GM18520 (cell line): ENCODE measurements around the gene UQCRC2.
"Not testable (repeated sequence)": the region's sequence is repeated elsewhere in the genome, so short reads cannot be mapped to it uniquely, and the experiment has no call there.

ENCODE experiments used
- ATAC-seq: cut with Tn5 transposase; IDR thresholded peaks from one replicate; pipeline ENCODE4 v1.9.1; 2021; ENCODE audit not compliant: unreplicated experiment

The UQCRC2 gene

GRCh38 chr16:22008215-22009059 lies 55.3 kb downstream of the UQCRC2 start:
- no peak for ATAC-seq

DNA sequence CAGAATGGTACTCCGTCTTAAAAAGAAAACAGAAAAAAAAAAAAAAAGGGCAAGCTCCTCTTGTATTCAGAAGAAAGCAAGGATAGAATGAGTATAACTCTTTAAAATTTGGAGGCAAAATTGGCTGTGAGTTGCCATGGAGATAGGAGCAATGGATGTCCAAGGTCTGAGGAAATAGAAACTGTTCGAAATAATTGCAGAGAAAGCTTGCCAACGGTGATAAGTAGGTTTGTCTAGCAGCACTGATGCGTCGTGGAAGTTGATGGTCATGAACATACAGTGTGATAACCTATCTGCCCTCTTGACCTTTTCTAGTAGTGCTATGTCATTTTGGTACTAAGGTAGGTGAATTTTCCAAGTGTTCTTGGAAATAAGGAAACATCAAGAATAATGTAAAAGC lies 57.7 kb downstream of the UQCRC2 start:
- ATAC-seq, result no peak

DNA sequence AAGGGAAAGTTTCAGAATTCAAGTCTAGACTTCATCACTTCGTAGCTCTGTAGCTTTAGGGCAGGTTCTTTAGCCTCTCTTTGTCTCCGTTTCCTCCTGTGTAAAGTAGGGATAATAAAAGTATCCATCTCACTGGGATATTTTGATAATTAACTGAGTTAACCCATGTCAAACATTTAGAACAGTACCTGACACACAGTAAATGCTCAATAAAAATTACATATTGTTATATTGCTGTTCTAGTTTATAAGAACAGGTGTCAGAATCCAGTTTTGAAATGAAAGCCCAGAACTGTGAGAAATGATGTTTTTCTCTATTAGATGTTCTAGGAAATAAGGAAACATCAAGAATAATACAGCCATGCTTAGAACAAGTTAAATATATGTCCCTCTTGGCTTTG lies 59.1 kb downstream of the UQCRC2 start:
- ATAC-seq, result no peak

GRCh38 chr16:22013486-22013885 lies 60.3 kb downstream of the UQCRC2 start:
- ATAC-seq, result no peak

- ATAC-seq, result no peak
Measured at GRCh38 chr16:22014271-22014873, 61.2 kb downstream of the UQCRC2 start.

GRCh38 chr16:22016927-22017326 lies 63.8 kb downstream of the UQCRC2 start:
- no peak for ATAC-seq

GRCh38 chr16:22018559-22018958 lies 65.4 kb downstream of the UQCRC2 start:
- no peak for ATAC-seq

- no peak for ATAC-seq
Measured at GRCh38 chr16:22022151-22022550, 69.0 kb downstream of the UQCRC2 start.

DNA sequence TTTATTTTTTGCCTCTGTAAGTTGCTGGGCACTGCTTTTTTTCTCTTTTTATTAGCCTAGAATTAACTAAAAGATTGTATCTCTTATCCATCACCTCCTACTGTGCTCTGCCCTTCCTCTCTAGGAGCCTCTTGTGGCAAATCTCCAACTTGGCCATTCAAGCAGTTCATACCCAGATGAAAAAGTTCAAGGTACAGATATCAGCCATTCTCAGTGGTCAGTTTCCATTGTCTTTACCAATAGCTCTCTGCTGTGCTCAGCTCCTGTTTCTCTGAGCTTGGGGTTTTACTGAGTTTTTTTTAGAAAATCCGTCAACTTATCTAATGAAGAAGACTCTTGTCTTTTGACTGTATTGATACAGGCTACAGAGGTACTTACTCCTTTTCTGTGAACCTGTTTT lies 70.3 kb downstream of the UQCRC2 start:
- no peak for ATAC-seq

DNA sequence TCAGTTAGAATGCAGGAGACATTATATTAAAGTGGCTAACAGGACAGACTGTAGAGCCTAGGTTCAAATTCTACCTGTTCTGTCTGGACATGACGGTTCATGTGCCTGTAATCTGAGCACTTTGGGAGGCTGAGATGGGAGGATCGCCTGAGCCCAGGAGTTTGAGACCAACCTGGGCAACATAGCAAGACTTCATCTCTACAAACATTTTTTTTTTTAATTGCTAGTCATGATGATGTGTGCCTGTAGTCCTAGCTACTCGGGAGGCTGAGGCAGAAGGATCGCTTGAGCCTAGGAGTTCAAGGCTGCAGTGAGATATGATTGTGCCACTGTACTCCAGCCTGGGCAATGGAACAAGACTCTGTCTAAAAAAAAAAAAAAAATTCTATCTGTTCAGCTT lies 71.6 kb downstream of the UQCRC2 start:
- not testable (repeated sequence) for ATAC-seq

- ATAC-seq, result no peak
Measured at GRCh38 chr16:22027633-22028032, 74.5 kb downstream of the UQCRC2 start.

DNA sequence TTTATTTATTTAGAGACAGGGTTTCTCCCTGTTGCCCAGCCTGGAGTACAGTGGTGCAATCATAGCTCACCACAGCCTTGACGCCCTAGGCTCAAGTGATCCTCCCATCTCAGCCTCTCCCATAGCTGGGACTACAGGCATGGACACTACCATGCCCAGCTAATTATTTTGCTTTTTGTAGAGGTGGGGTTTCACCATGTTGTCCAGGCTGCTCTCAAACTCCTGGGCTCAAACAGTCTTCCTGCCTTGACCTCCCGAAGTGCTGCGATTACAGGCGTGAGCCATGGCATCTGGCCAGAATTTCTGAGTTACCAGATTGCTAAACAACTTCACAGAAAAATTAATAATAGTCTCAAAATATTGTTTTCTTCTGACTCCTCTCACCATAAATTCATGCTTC lies 76.5 kb downstream of the UQCRC2 start:
- no peak for ATAC-seq

DNA sequence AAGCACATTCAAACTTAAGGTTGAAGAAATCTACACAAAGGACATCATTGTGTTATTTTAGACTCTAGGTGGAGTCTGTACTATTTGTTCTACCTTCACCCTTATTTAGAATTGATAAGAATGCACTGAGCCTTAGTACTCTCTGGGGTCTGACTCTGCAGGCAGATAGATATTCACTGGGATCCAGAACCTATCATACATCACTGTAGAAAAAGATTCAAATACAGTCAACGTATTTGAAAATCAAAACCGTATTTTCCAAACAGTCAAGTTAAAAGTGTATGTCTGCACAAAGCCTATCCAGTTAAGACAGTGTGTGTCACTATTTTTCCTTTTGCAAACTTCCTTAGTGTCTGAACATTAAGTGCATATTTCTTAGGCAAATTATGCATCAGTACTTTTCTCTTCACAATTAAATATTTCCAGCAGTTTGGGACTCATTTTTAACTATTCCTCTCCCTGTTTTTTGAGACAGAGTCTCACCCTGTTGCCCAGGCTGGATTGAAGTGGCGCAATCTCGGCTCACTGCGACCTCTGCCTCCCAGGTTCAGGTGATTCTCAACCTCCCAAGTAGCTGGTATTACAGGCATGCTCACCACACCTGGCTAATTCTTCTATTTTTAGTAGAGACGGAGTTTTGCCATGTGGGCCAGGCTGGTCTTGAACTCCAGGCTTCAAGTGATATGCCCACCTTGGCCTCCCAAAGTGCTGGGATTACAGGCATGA lies 77.1 kb downstream of the UQCRC2 start:
- no peak for ATAC-seq

DNA sequence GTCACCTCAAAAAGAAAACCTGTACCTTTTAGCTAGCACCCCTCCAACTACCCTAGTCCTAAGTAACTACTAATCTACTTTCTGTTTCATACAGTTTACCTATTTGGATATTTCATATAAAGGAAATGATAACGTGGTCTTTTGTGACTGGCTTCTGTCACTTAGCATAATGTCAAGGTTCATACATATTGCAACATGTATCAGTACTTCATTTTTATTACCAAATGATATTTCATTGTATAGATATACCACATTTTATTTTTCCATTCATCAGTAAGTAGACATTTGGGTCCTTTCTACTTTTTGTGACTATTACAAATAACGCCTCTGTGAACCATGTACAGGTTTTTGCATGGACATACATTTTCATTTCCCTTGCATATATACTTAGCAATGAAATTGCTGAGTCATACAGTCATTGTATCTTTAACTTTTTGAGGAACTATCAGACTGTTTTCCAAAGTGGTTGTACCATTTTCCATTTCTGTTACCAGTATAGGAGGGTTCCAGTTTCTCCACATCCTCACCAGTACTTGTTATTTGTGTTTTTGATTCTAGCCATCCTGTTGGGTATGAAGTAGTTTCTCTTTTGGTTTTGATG lies 78.4 kb downstream of the UQCRC2 start:
- no peak for ATAC-seq
